ENCODE data around the gene CCN5.

The CCN5 gene

GRCh38 chr20:44730441-44730840 lies 15.3 kb downstream of the CCN5 start (continued):
- TF ChIP-seq ZNF677 (tag by site-specific recombination; IDR thresholded peaks at IDR 0.05) (no peak), ZNF239 (tag by site-specific recombination; IDR thresholded peaks at IDR 0.05) (no peak), ZNF629 (tag by site-specific recombination; IDR thresholded peaks at IDR 0.05) (peak; percentile 24; the same call in 1 of the 2 replicates)

- TF ChIP-seq PRDM2 (tag by site-specific recombination; IDR thresholded peaks at IDR 0.05; ENCODE audit: borderline replicate concordance) (no peak), ZIC2 (tag by site-specific recombination; IDR thresholded peaks at IDR 0.05) (peak; percentile 38)
- CTCF ChIA-PET, result interaction anchor here (0.6 to 8.2 kb wide), 15 partner anchors 8 to 239 kb away, joined by 3 to 208 read pairs (median 5); no protein-coding TSS in a partner anchor
- no peaks in the 10 kb centered on the region for H3K36me3 ChIP-seq (ENCODE audit: control insufficient read depth in 2 of 2, insufficient read depth in 1 of 2, low read length in 2 of 2)
- no peaks in the 10 kb centered on the region for H3K9me3 ChIP-seq (ENCODE audit: control insufficient read depth, insufficient read depth, low read depth, low read length)
- H3K27ac ChIP-seq (ENCODE audit: extremely low read depth, low read depth, low read length), result no peak overlapping the region
- H3K4me1 ChIP-seq (ENCODE audit: control insufficient read depth, insufficient read depth, low read length), result peaks cover 7% of the 10 kb centered on the region
- no peak overlapping the region for H3K4me3 ChIP-seq (ENCODE audit: low read depth, low read length)
- POLR2A ChIA-PET, result interaction anchor here (0.5 to 0.6 kb wide), 2 partner anchors 17 to 82 kb away, joined by 3 read pairs; partner anchors contain the start of gene CCN5
These were observed 16.5 kb downstream of the CCN5 start for GRCh38 chr20:44731657-44732056.

- Histone ChIP-seq H3K4me1 (ENCODE audit: control insufficient read depth, insufficient read depth, low read length) (peaks cover 7% of the 10 kb centered on the region), H3K36me3 (ENCODE audit: control insufficient read depth in 2 of 2, insufficient read depth in 1 of 2, low read length in 2 of 2) (no peaks in the 10 kb centered on the region), H3K9me3 (ENCODE audit: control insufficient read depth, insufficient read depth, low read depth, low read length) (no peaks in the 10 kb centered on the region), H3K4me3 (ENCODE audit: low read depth, low read length) (no peak overlapping the region), H3K27ac (ENCODE audit: extremely low read depth, low read depth, low read length) (no peak overlapping the region)
- ChIA-PET CTCF (interaction anchor here (0.6 to 8.2 kb wide), 23 partner anchors 9 to 493 kb away, joined by 3 to 208 read pairs (median 3); partner anchors contain the start of gene CCN5), POLR2A (interaction anchor here (0.6 kb wide), 1 partner anchor 17 kb away, joined by 3 read pairs; the partner anchor contains the start of gene CCN5)
- peak; percentile 93 for TF ChIP-seq PRDM1 (tag by site-specific recombination; IDR thresholded peaks at IDR 0.05)
- TF ChIP-seq ZNF366 (tag by site-specific recombination; conservative IDR thresholded peaks at IDR 0.05), result peak; percentile 43; the same call in 1 of the 2 replicates
- no peak for TF ChIP-seq EGR2 (tag by site-specific recombination; IDR thresholded peaks at IDR 0.05; ENCODE audit: low read depth)
These were observed 17.2 kb downstream of the CCN5 start for GRCh38 chr20:44732327-44732726.

- H3K9me3 ChIP-seq (ENCODE audit: control insufficient read depth, insufficient read depth, low read depth, low read length), result no peaks in the 10 kb centered on the region
- CTCF ChIA-PET, result interaction anchor here (0.6 to 8.2 kb wide), 19 partner anchors 9 to 611 kb away, joined by 3 to 208 read pairs (median 4); partner anchors contain the start of gene CCN5
- TF ChIP-seq GFI1B (tag by site-specific recombination; IDR thresholded peaks at IDR 0.05) (no peak), ZFP37 (tag by site-specific recombination; IDR thresholded peaks at IDR 0.05) (peak; percentile 98), ZNF792 (tag by site-specific recombination; IDR thresholded peaks at IDR 0.05) (no peak), GLIS2 (tag by site-specific recombination; IDR thresholded peaks at IDR 0.05) (peak; percentile 71), ZNF654 (tag by site-specific recombination; IDR thresholded peaks at IDR 0.05; ENCODE audit: low read depth) (peak; percentile 97), ZNF114 (tag by site-specific recombination; IDR thresholded peaks at IDR 0.05) (no peak), ZNF776 (tag by site-specific recombination; IDR thresholded peaks at IDR 0.05; ENCODE audit: borderline replicate concordance) (no peak), ZNF274 (IDR thresholded peaks at IDR 0.05; ENCODE audit: low read length) (no peak), ZNF274 (tag by site-specific recombination; IDR thresholded peaks at IDR 0.05; ENCODE audit: borderline replicate concordance) (no peak), ZNF394 (tag by site-specific recombination; IDR thresholded peaks at IDR 0.05; ENCODE audit: borderline replicate concordance) (no peak), KLF17 (tag by site-specific recombination; IDR thresholded peaks at IDR 0.05) (0 out of 2 replicates have a peak, but pooled peaks have one; percentile 28), ZNF596 (tag by site-specific recombination; IDR thresholded peaks at IDR 0.05) (no peak), ZSCAN30 (tag by site-specific recombination; IDR thresholded peaks at IDR 0.05) (0 out of 2 replicates have a peak, but pooled peaks have one; percentile 48), ZNF341 (tag by site-specific recombination; IDR thresholded peaks at IDR 0.05; ENCODE audit: low read depth) (peak; percentile 52)
These were observed 18.3 kb downstream of the CCN5 start for GRCh38 chr20:44733341-44734069.

More at GRCh38 chr20:44733341-44734069, 18.3 kb downstream of the CCN5 start:
- Histone ChIP-seq H3K36me3 (ENCODE audit: control insufficient read depth in 2 of 2, insufficient read depth in 1 of 2, low read length in 2 of 2) (no peaks in the 10 kb centered on the region), H3K4me1 (ENCODE audit: control insufficient read depth, insufficient read depth, low read length) (peaks cover 7% of the 10 kb centered on the region), H3K27ac (ENCODE audit: extremely low read depth, low read depth, low read length) (no peak overlapping the region), H3K4me3 (ENCODE audit: low read depth, low read length) (no peak overlapping the region)
- POLR2A ChIA-PET, result interaction anchor here (0.6 kb wide), 1 partner anchor 123 kb away, joined by 4 read pairs; no protein-coding TSS in a partner anchor
